Brain microvascular endothelial cell (primary cell): ENCODE measurements around the gene GRIK4.

Source experiments
- DNase-seq: peaks from one replicate; pipeline ENCODE4 v3.0.0-alpha.2; 2020
- H3K27ac ChIP-seq: fragments of 250-450 bp; sonication (Bioruptor Pico); 2 replicates; pipeline ENCODE4 v1.5.1; 2020; ENCODE audit warnings: mild to moderate bottlenecking, moderate library complexity
- H3K27me3 ChIP-seq: fragments of 250-450 bp; sonication (Bioruptor Pico); replicated peaks from 2 replicates; pipeline ENCODE4 v1.5.1; 2020; ENCODE audit warnings: mild to moderate bottlenecking
- H3K36me3 ChIP-seq: fragments of 250-450 bp; sonication (Bioruptor Pico); replicated peaks from 2 replicates; pipeline ENCODE4 v1.5.1; 2020; ENCODE audit warnings: mild to moderate bottlenecking
- H3K4me3 ChIP-seq: 2 replicates; pipeline ENCODE4 v1.5.1; 2011; ENCODE audit warnings: low read depth, mild to moderate bottlenecking, control low read depth, low read length, moderate library complexity
- in situ Hi-C: cut with HindIII; loops from 2 replicates; pipeline ENCODE4 v1.10.0; 2017; ENCODE audit warnings: low sequenced_read_pairs, low pct_ligation_motif_present
- TF ChIP-seq, protein P1 (sequence below): IDR thresholded peaks from 2 replicates; pipeline ENCODE4 v1.5.1; 2011; ENCODE audit warnings: low read depth, mild to moderate bottlenecking, moderate library complexity, low read length, control low read depth, inconsistent platforms; ENCODE audit errors: missing control alignments

The GRIK4 gene

DNA sequence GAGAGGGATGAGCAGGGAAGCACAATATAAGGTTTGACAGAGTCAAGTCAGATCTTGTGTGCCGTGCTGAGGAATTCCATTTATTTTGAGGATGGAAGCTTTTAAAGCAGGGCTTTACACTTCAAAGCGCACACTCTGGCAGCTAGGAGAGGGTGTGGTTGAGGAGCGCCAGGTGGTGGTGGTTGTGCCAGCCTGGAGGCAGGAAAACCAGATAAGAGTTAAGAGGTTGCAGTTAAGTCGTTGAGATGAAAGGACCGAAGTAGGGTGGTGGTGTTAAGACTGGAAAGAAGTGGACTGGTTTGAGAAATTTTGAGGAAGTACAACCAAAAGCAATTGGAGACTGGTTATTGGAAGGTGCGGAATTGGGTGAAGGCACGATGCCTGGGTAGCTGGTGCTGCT is 280.8 kb downstream of the GRIK4 start:
- in situ Hi-C loops: no loop called here
- no peak for DNase-seq
- Histone ChIP-seq H3K4me3 (no peak overlapping the region), H3K27me3 (no peaks in the 10 kb centered on the region), H3K36me3 (no peaks in the 10 kb centered on the region), H3K27ac (no peak overlapping the region)
- TF ChIP-seq, protein P1, sequence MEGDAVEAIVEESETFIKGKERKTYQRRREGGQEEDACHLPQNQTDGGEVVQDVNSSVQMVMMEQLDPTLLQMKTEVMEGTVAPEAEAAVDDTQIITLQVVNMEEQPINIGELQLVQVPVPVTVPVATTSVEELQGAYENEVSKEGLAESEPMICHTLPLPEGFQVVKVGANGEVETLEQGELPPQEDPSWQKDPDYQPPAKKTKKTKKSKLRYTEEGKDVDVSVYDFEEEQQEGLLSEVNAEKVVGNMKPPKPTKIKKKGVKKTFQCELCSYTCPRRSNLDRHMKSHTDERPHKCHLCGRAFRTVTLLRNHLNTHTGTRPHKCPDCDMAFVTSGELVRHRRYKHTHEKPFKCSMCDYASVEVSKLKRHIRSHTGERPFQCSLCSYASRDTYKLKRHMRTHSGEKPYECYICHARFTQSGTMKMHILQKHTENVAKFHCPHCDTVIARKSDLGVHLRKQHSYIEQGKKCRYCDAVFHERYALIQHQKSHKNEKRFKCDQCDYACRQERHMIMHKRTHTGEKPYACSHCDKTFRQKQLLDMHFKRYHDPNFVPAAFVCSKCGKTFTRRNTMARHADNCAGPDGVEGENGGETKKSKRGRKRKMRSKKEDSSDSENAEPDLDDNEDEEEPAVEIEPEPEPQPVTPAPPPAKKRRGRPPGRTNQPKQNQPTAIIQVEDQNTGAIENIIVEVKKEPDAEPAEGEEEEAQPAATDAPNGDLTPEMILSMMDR: no peak

DNA sequence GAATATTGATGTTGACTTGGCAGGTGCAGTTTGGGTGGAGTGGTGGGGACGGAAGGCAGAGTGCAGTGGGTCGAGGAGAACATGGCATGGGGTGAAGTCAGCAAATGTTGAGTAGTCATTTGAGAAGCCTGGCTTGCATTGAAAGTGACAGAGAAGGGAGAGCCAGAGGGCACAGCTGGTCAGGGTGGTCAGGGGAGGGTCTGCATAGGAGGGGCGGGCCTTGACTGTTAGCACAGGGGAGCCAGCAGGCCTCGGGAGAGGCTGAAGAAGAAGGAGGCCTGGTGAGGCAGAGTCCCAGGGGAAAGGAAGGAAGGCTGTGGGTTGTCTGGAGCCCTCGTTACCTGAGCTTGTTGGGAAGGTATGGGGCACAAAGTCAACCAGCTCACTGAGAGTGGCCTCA is 281.6 kb downstream of the GRIK4 start:
- Histone ChIP-seq H3K36me3 (no peaks in the 10 kb centered on the region), H3K27ac (no peak overlapping the region), H3K4me3 (no peak overlapping the region), H3K27me3 (no peaks in the 10 kb centered on the region)
- TF ChIP-seq, protein P1: no peak
- no peak for DNase-seq
- in situ Hi-C loops: no loop called here

DNA sequence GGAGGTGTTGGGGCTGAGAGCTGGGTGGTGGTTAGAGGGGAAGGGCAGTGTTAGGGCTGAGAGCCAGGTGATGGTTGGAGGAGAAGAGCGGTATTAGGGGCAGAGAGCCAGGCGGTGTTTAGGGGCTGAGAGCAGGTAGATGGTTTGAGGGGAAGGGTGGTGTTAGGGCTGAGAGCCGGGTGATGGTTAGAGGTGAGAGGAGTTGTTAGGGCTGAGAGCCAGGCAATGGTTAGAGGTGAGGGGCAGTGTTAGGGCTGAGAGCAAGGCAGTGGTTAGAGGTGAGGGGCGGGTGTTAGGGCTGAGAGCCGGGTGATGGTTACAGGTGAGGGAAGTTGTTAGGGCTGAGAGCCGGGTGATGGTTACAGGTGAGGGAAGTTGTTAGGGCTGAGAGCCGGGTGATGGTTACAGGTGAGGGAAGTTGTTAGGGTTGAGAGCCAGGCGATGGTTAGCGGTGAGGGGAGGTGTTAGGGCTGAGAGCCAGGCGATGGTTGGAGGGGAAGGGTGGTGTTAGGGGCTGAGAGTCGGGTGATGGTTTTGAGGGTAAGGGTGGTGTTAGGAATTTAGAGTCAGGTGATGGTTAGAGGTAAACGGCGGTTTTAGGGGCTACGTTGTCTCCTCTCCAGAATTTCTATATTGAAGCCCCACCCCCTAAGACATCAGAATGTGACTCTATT is 282.4 kb downstream of the GRIK4 start:
- in situ Hi-C loops: no loop called here
- Histone ChIP-seq H3K4me3 (no peak overlapping the region), H3K27me3 (no peaks in the 10 kb centered on the region), H3K36me3 (no peaks in the 10 kb centered on the region), H3K27ac (no peak overlapping the region)
- DNase-seq: no peak
- TF ChIP-seq, protein P1: no peak

DNA sequence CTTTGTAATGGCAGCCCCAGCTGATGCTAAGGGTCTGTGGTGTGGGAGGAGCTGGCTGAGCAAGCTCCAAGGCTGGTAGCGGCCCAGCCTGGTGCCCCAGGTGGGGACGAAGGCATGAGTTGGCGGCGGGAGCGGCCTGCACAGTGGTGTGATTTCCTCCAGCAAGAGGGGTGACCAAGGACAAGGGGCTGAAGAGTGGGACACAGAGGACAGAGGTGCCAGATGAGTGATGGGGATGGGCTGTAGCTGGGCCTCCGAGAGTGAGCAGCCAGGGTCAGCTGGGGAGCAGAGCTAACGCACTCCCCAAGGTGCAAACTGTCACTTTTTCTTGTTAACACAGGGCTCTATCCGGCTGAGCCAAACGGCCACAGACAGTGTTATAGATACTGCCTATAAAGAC is 283.2 kb downstream of the GRIK4 start:
- no peak overlapping the region for H3K4me3 ChIP-seq
- H3K36me3 ChIP-seq: no peaks in the 10 kb centered on the region
- no peaks in the 10 kb centered on the region for H3K27me3 ChIP-seq
- H3K27ac ChIP-seq: no peak overlapping the region
- TF ChIP-seq, protein P1: no peak
- in situ Hi-C loops: no loop called here
- no peak for DNase-seq

DNA sequence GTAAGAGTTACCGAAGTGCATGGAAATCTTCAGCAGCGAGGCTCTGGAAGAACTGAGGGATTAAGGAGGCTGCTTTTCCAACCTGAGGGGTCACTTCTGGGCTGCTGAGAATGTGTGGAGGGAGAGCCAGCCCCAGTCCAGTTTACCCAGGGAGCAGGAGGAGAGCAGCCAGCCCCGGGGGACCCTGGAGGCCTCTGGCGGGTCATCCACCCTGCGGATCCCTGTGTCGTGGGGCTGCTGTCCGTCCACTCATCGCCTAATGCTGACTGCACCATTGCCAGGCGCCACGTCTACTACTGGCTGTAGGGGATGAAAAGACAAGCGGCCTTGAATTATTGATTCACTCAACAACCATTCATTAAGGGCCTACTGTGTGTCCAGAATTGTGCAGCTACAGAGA is 283.6 kb downstream of the GRIK4 start:
- no peak overlapping the region for H3K4me3 ChIP-seq
- no peak for DNase-seq
- TF ChIP-seq, protein P1: no peak
- in situ Hi-C loops: no loop called here
- no peak overlapping the region for H3K27ac ChIP-seq
- no peaks in the 10 kb centered on the region for H3K36me3 ChIP-seq
- no peaks in the 10 kb centered on the region for H3K27me3 ChIP-seq

DNA sequence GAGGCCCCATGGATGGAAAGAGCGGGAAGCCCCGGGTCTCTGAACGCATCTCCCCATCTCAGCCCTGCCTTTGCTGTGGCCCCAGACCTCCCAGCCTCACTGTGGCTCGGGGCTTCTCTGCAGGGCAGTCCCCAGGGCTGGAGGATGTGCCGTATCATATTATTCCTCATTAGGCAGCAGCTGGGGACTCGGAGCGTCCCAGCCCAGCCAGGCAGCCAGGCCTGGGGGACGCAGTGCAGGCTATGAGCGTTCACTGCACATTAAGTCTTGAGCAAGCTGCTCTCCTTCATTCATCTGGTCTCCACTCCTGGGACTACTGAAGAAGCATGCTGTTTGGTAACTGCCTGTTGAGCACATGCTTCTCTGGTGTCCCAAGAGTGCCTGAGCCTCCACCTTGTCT is 285.6 kb downstream of the GRIK4 start:
- DNase-seq: no peak
- no peak overlapping the region for H3K27ac ChIP-seq
- no peaks in the 10 kb centered on the region for H3K27me3 ChIP-seq
- H3K4me3 ChIP-seq: no peak overlapping the region
- in situ Hi-C loops: no loop called here
- no peaks in the 10 kb centered on the region for H3K36me3 ChIP-seq
- TF ChIP-seq, protein P1: no peak
